Right lobe of liver (tissue), 6 donors: Measurements from ENCODE around the gene SH3BGRL2. TPM values are rescaled to one million over a fixed set of nuclear protein-coding genes. Genes with fewer than 3 reads are reported as not detected.

Experiments used
- ATAC-seq, 4 donors: fragments of 200-7000 bp; cut with Tn5 transposase; one replicate each; pipeline ENCODE4 v1.9.1; 2020; ENCODE audit warnings: mild to moderate bottlenecking in 4 of 4, moderate library complexity in 4 of 4
- DNase-seq, 3 donors: peaks; one replicate each; pipeline ENCODE4 v3.0.0-alpha.2; 2020
- H3K27ac ChIP-seq, 3 donors: fragments of 200-600 bp; one replicate each; pipeline ENCODE4 v1.8.0; 2022
- H3K27me3 ChIP-seq, 2 donors: fragments of 200-600 bp; one replicate each; pipeline ENCODE4 v1.8.0; 2022
- H3K36me3 ChIP-seq, 4 donors: fragments of 200-600 bp; sonication (generic) in 1 of 4; one replicate each; pipeline versions ENCODE4 v1.5.1 to v1.8.0; 2017 to 2022; ENCODE audit warnings: control low read depth in 1 of 4
- H3K4me1 ChIP-seq, 4 donors: fragments of 200-600 bp; sonication (generic) in 1 of 4; one replicate each; pipeline versions ENCODE4 v1.5.1 to v1.8.0; 2017 to 2022; ENCODE audit warnings: control low read depth in 1 of 4
- H3K4me3 ChIP-seq, 3 donors: fragments of 200-600 bp; one replicate each; pipeline ENCODE4 v1.8.0; 2022
- H3K9me3 ChIP-seq, 4 donors: fragments of 200-600 bp; sonication (generic) in 1 of 4; one replicate each; pipeline versions ENCODE4 v1.5.1 to v1.8.0; 2017 to 2022; ENCODE audit warnings: control low read depth in 1 of 4
- POLR2A ChIP-seq: fragments of 450-650 bp; IDR thresholded peaks from one replicate; pipeline ENCODE4 v1.6.1; 2017; ENCODE audit warnings: antibody characterized with exemption, mild to moderate bottlenecking
- WGBS: methylation state at CpG from one replicate; pipeline ENCODE4 v1.1.6; 2018; ENCODE audit warnings: low coverage, low lambda C conversion rate; ENCODE audit not compliant: insufficient coverage; ENCODE audit errors: missing lambda C conversion rate; 5-methylcytosine and 5-hydroxymethylcytosine counted together
- intact Hi-C, 2 donors: fragments of 100-400 bp; cut with DNase I; formaldehyde crosslinking; loops; one replicate each; pipeline versions ENCODE4 v1.11.2 to v1.14.1; 2022
- total RNA-seq, 6 experiments: library from RNA; depleted of rRNA in 2 of 6; stranded (reverse); fragments of >200 nt in 2 of 6; fragmentation: NEBNext Ultra II Directional in 3 of 6; extraction: Animal tissue kit (Norgen Biotek cat#: 25700) in 3 of 6; gene quantifications; one replicate each; pipeline versions ENCODE4 v1.1.0 to v1.2.4, GENCODE V29; 2016 to 2023
- TF ChIP-seq, protein P1 (sequence below), 4 donors: fragments of 200-600 bp in 3 of 4; fragments of 450-650 bp in 1 of 4; IDR thresholded peaks; one replicate each; pipeline versions ENCODE4 v1.5.1 to v1.8.0; 2016 to 2022; ENCODE audit warnings: antibody characterized with exemption in 4 of 4, mild to moderate bottlenecking in 2 of 4
- donor health status: DM: no; HTN: yes; CAD: no.
- donor health status: DM: no; HTN: no; CAD: no.
- donor health status: DM: no; HTN: no; CAD: no.
- donor health status: DM: no; HTN: yes; CAD: no.
- donor health status: DM: no; HTN: yes; CAD: no.

SH3BGRL2 gene
- total RNA-seq, 6 experiments from 2014 or later = 15.0 to 66.0 (median 39.5) TPM

- Histone ChIP-seq H3K4me3 (no peak overlapping the region), H3K9me3 (no peaks in the 10 kb centered on the region), H3K36me3 (no peaks in the 10 kb centered on the region), H3K4me1 (peaks cover 0 to 24% (median 9%) of the 10 kb centered on the region in 4 donors), H3K27me3 (no peaks in the 10 kb centered on the region), H3K27ac (no peak overlapping the region)
- 87% methylated on average over 5 of the region's 5 CpGs for WGBS
- TF ChIP-seq, protein P1, sequence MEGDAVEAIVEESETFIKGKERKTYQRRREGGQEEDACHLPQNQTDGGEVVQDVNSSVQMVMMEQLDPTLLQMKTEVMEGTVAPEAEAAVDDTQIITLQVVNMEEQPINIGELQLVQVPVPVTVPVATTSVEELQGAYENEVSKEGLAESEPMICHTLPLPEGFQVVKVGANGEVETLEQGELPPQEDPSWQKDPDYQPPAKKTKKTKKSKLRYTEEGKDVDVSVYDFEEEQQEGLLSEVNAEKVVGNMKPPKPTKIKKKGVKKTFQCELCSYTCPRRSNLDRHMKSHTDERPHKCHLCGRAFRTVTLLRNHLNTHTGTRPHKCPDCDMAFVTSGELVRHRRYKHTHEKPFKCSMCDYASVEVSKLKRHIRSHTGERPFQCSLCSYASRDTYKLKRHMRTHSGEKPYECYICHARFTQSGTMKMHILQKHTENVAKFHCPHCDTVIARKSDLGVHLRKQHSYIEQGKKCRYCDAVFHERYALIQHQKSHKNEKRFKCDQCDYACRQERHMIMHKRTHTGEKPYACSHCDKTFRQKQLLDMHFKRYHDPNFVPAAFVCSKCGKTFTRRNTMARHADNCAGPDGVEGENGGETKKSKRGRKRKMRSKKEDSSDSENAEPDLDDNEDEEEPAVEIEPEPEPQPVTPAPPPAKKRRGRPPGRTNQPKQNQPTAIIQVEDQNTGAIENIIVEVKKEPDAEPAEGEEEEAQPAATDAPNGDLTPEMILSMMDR (IDR thresholded peaks at IDR 0.05) = no peak
- no peak for TF ChIP-seq POLR2A
- DNase-seq (no peak), ATAC-seq (no peak)
- intact Hi-C loops = no loop called here
Observed at GRCh38 chr6:79623106-79623505, 8.0 kb upstream of the SH3BGRL2 start.

DNA sequence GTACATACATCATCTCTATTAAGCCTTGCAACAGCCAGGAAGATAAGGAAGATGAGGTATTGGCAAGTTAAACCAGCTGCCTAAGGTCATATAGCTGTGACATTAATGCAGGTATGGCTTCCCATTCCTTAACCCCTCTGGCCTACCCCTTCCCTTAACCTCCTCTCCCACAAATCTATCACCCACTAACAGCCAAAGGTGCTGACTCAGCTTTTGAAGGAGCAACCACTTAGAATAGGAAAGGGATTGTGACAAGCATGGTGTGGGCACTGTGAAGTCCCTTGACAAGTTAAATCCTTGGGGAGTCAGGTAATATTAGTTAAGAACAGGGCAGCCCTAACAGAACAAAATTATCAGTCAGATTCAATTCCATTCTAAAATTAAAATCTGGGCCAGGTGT, 5.4 kb upstream of the SH3BGRL2 start:
- Histone ChIP-seq H3K36me3 (no peaks in the 10 kb centered on the region), H3K9me3 (no peaks in the 10 kb centered on the region), H3K27me3 (no peaks in the 10 kb centered on the region), H3K4me1 (peaks cover 0 to 22% (median 7%) of the 10 kb centered on the region in 4 donors), H3K27ac (no peak overlapping the region), H3K4me3 (no peak overlapping the region)
- intact Hi-C loops = no loop called here
- ATAC-seq = no peak
- no peak for DNase-seq
- TF ChIP-seq, protein P1 (IDR thresholded peaks at IDR 0.05) = no peak
- TF ChIP-seq POLR2A = no peak

- no peak overlapping the region for H3K4me3 ChIP-seq
- no peaks in the 10 kb centered on the region for H3K27me3 ChIP-seq
- H3K27ac ChIP-seq = no peak overlapping the region
- no peaks in the 10 kb centered on the region for H3K9me3 ChIP-seq
- intact Hi-C loops = no loop called here
- no peak for DNase-seq
- no peak for ATAC-seq
- TF ChIP-seq, protein P1 (IDR thresholded peaks at IDR 0.05) = no peak
- no peak for TF ChIP-seq POLR2A
- 89% methylated on average over 3 of the region's 3 CpGs for WGBS
- H3K4me1 ChIP-seq = peaks cover 0 to 22% (median 7%) of the 10 kb centered on the region in 4 donors
- no peaks in the 10 kb centered on the region for H3K36me3 ChIP-seq
Observed at GRCh38 chr6:79626811-79627210, 4.3 kb upstream of the SH3BGRL2 start.

DNA sequence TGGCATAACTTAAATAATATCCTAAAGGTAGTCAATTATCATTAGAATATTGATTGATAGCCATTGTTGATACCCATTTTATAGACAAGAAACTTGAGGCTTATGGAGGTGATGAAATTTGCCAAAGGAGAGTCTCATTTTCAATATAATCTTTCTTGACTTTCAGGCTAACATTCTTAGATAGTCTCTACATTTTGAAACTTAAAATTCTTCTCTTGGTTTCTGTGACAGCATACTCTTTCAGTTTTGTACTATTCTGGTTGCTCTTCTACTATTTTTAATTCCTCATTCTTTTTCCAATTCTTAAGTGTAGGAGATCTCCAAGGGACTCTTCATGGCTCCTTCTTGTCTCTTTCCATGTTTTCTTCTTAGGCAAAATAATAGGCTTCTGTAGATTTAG, 3.7 kb upstream of the SH3BGRL2 start:
- no peak for TF ChIP-seq POLR2A
- TF ChIP-seq, protein P1 (IDR thresholded peaks at IDR 0.05) = no peak

More for the DNA sequence above, 3.7 kb upstream of the SH3BGRL2 start:
- Histone ChIP-seq H3K27me3 (no peaks in the 10 kb centered on the region), H3K27ac (no peak overlapping the region), H3K36me3 (no peaks in the 10 kb centered on the region), H3K4me3 (no peak overlapping the region), H3K9me3 (no peaks in the 10 kb centered on the region), H3K4me1 (peaks cover 0 to 22% (median 8%) of the 10 kb centered on the region in 4 donors)
- DNase-seq (no peak), ATAC-seq (no peak)
- intact Hi-C loops = no loop called here
